Sigmoid colon (tissue), 7 donors: ENCODE measurements around the gene BRMS1. TPM values are rescaled to one million over a fixed set of nuclear protein-coding genes. Genes with fewer than 3 reads are reported as not detected.

ENCODE experiments used
- DNase-seq: peaks from one replicate; pipeline ENCODE4 v3.0.0-alpha.2; 2019
- H3K27ac ChIP-seq, 4 donors: fragments of 200-600 bp; sonication (generic); one replicate each; pipeline ENCODE4 v1.5.1; 2016 to 2019; ENCODE audit warnings: mild to moderate bottlenecking in 1 of 4
- H3K27me3 ChIP-seq, 3 donors: fragments of 200-600 bp; sonication (generic); one replicate each; pipeline ENCODE4 v1.5.1; 2019; ENCODE audit warnings: mild to moderate bottlenecking in 1 of 3
- H3K36me3 ChIP-seq, 4 donors: fragments of 200-600 bp; sonication (generic); one replicate each; pipeline ENCODE4 v1.5.1; 2016 to 2019
- H3K4me1 ChIP-seq, 4 donors: fragments of 200-600 bp; sonication (generic); one replicate each; pipeline ENCODE4 v1.5.1; 2017 to 2019
- H3K4me3 ChIP-seq, 4 donors: fragments of 200-600 bp; sonication (generic); one replicate each; pipeline ENCODE4 v1.5.1; 2017 to 2019; ENCODE audit warnings: mild to moderate bottlenecking in 2 of 4, moderate library complexity in 1 of 4
- H3K9me3 ChIP-seq, 4 donors: fragments of 200-600 bp in 3 of 4; sonication (generic) in 3 of 4; one replicate each; pipeline versions ENCODE4 v1.5.1 to v1.6.1; 2013 to 2019
- CTCF ChIP-seq, 4 experiments: fragments of 450-650 bp in 3 of 4; fragments of 200-600 bp in 1 of 4; IDR thresholded peaks; one replicate each; pipeline ENCODE4 v1.5.1; 2016 to 2019; ENCODE audit warnings: antibody characterized with exemption in 4 of 4, mild to moderate bottlenecking in 3 of 4, moderate library complexity in 2 of 4
- EP300 ChIP-seq, 4 donors: sonication (generic); formaldehyde crosslinking; IDR thresholded peaks; one replicate each; pipeline ENCODE4 v1.6.1; 2017; ENCODE audit warnings: antibody characterized with exemption in 4 of 4
- POLR2A ChIP-seq, 2 donors: fragments of 450-650 bp; IDR thresholded peaks; one replicate each; pipeline ENCODE4 v1.6.1; 2016; ENCODE audit warnings: antibody characterized with exemption in 2 of 2, mild to moderate bottlenecking in 2 of 2, moderate library complexity in 2 of 2
- POLR2AphosphoS5 ChIP-seq, 4 donors: sonication (generic); formaldehyde crosslinking; IDR thresholded peaks; one replicate each; pipeline ENCODE4 v1.6.1; 2017; ENCODE audit warnings: antibody characterized with exemption in 4 of 4
- WGBS, 2 donors: extraction: QIAGEN DNeasy Blood & Tissue Kit; methylation state at CpG; one replicate each; pipeline ENCODE4 v1.1.7; 2013; 5-methylcytosine and 5-hydroxymethylcytosine counted together
- intact Hi-C: fragments of 100-400 bp; cut with DNase I; formaldehyde crosslinking; loops from one replicate; pipeline ENCODE4 v1.15.1; 2023
- polyA plus RNA-seq, 3 donors: library from polyadenylated mRNA; stranded (reverse); fragments of 200-250 nt; gene quantifications; one replicate each; pipeline ENCODE4 v1.2.3, GENCODE V29; 2013
- total RNA-seq, 4 donors: library from RNA; depleted of rRNA; stranded (reverse); fragments of >200 nt; gene quantifications; one replicate each; pipeline ENCODE4 v1.1.0, GENCODE V29; 2016
- donor health status: healthy with polysubstance abuse.
- donor health status: Bipolar disorder and iron deficiency.
- donor health status: healthy.

Gene BRMS1
- total RNA-seq (10 to 100 TPM; 20.2 to 36.2 (median 24.9) TPM), polyA plus RNA-seq (10 to 100 TPM; 65.4 to 81.8 (median 72.1) TPM)

- TF ChIP-seq POLR2AphosphoS5 (IDR thresholded peaks at IDR 0.05) = peak; percentile 85 to 96 (median 95)
- peak in 1 of 4 donors; percentile 41 for TF ChIP-seq EP300 (IDR thresholded peaks at IDR 0.05)
- TF ChIP-seq POLR2A (IDR thresholded peaks at IDR 0.05) = peak; percentile 78 to 87
- peak in 3 of 4 experiments; percentile 6 to 42 (median 12) for TF ChIP-seq CTCF (IDR thresholded peaks at IDR 0.05)
- 0% methylated on average over 59 of the region's 59 CpGs for WGBS, 2 donors
Observed at GRCh38 chr11:66344550-66345315, at the start of gene BRMS1. BRMS1 (minus strand) TSS chr11:66345104; CDS start chr11:66342234, 2,870 bp downstream.

GRCh38 chr11:66393954-66394353 is 49.0 kb upstream of the BRMS1 start:
- WGBS, 2 donors = 79 to 84% methylated on average over 3 of the region's 3 CpGs
- Histone ChIP-seq H3K4me3 (no peak overlapping the region), H3K27me3 (no peaks in the 10 kb centered on the region), H3K27ac (peak overlapping the region in 1 of 4 donors; percentile 18), H3K4me1 (peaks cover 0 to 4% (median 0%) of the 10 kb centered on the region in 4 donors), H3K9me3 (no peaks in the 10 kb centered on the region), H3K36me3 (no peaks in the 10 kb centered on the region)
- intact Hi-C loops = no loop called here
- no peak for DNase-seq
- TF ChIP-seq POLR2A (IDR thresholded peaks at IDR 0.05) = no peak
- TF ChIP-seq POLR2AphosphoS5 (IDR thresholded peaks at IDR 0.05) = no peak
- no peak for TF ChIP-seq CTCF (IDR thresholded peaks at IDR 0.05)
- TF ChIP-seq EP300 (IDR thresholded peaks at IDR 0.05) = no peak

More at GRCh38 chr11:66344550-66345315, at the start of gene BRMS1:
- H3K4me1 ChIP-seq = peaks cover 4 to 41% (median 40%) of the 10 kb centered on the region in 4 donors
- intact Hi-C loops = loop anchor here (1.0 to 5.0 kb wide), 2 partner anchors 32 to 43 kb away; no protein-coding TSS in a partner anchor
- no peaks in the 10 kb centered on the region for H3K9me3 ChIP-seq
- H3K27me3 ChIP-seq = no peaks in the 10 kb centered on the region
- peak within 1 kb of the TSS; percentile 85 to 91 (median 87) for H3K27ac ChIP-seq
- H3K4me3 ChIP-seq = peak within 1 kb of the TSS; percentile 82 to 97 (median 90)
- DNase-seq = peak; percentile 99
- peaks cover 10 to 31% (median 21%) of the 10 kb centered on the region in 4 donors for H3K36me3 ChIP-seq

GRCh38 chr11:66391322-66391721 is 46.4 kb upstream of the BRMS1 start:
- no peak overlapping the region for H3K27ac ChIP-seq

GRCh38 chr11:66388780-66389386 is 44.0 kb upstream of the BRMS1 start:
- Histone ChIP-seq H3K9me3 (no peaks in the 10 kb centered on the region), H3K27me3 (no peaks in the 10 kb centered on the region), H3K4me1 (peaks cover 0 to 6% (median 4%) of the 10 kb centered on the region in 4 donors), H3K36me3 (no peaks in the 10 kb centered on the region), H3K4me3 (no peak overlapping the region), H3K27ac (no peak overlapping the region)
- intact Hi-C loops = loop anchor here (5.0 kb wide), 2 partner anchors 42 to 62 kb away; partner anchors contain the start of genes B4GAT1 and BRMS1
- WGBS, 2 donors = 32 to 33% methylated on average over 8 of the region's 8 CpGs
- DNase-seq = peak; percentile 79
- TF ChIP-seq POLR2A (IDR thresholded peaks at IDR 0.05) = no peak
- TF ChIP-seq EP300 (IDR thresholded peaks at IDR 0.05) = no peak
- TF ChIP-seq CTCF (IDR thresholded peaks at IDR 0.05) = peak; percentile 12 to 59 (median 47)
- TF ChIP-seq POLR2AphosphoS5 (IDR thresholded peaks at IDR 0.05) = no peak

More at GRCh38 chr11:66391322-66391721, 46.4 kb upstream of the BRMS1 start:
- intact Hi-C loops = no loop called here
- Histone ChIP-seq H3K4me3 (no peak overlapping the region), H3K9me3 (no peaks in the 10 kb centered on the region), H3K27me3 (no peaks in the 10 kb centered on the region), H3K4me1 (peaks cover 0 to 7% (median 1%) of the 10 kb centered on the region in 4 donors), H3K36me3 (no peaks in the 10 kb centered on the region)
- no peak for TF ChIP-seq POLR2A (IDR thresholded peaks at IDR 0.05)
- TF ChIP-seq EP300 (IDR thresholded peaks at IDR 0.05) = no peak
- no peak for TF ChIP-seq POLR2AphosphoS5 (IDR thresholded peaks at IDR 0.05)
- no peak for TF ChIP-seq CTCF (IDR thresholded peaks at IDR 0.05)
- no peak for DNase-seq
- 74 to 77% methylated on average over 6 of the region's 6 CpGs for WGBS, 2 donors
